Limb (tissue), 2 donors: ENCODE measurements around the gene ERC2.

Experiments
- DNase-seq, 2 donors: peaks; one replicate each; pipeline ENCODE4 v3.0.0-alpha.2; 2016; ENCODE audit errors: extremely low spot score in 2 of 2

Gene ERC2

GRCh38 chr3:55718074-55718473 lies 750.2 kb downstream of the ERC2 start:
- no peak for DNase-seq

DNA sequence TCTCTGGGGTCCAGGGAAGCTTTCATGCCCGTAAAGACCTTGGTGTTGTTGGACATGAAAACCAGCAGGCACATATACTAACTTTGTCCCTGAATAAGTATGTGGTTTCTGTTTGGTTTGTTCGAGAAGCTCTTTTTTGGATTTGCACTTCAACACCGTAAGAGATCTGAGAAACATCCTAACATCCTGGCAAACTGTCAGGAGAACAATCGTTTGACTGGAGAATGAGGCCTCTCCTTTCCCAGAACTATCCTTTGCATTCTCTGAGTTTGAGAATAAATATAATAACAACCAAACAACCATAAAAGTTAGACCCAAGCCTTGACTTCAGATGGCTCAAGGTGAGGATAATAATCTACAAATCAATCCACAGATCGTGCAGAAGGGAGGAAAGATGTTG lies 750.8 kb downstream of the ERC2 start:
- DNase-seq, result no peak

GRCh38 chr3:55716611-55717225 lies 751.5 kb downstream of the ERC2 start:
- DNase-seq, result no peak

- DNase-seq, result no peak
Observed at GRCh38 chr3:55716044-55716443, 752.2 kb downstream of the ERC2 start.

DNA sequence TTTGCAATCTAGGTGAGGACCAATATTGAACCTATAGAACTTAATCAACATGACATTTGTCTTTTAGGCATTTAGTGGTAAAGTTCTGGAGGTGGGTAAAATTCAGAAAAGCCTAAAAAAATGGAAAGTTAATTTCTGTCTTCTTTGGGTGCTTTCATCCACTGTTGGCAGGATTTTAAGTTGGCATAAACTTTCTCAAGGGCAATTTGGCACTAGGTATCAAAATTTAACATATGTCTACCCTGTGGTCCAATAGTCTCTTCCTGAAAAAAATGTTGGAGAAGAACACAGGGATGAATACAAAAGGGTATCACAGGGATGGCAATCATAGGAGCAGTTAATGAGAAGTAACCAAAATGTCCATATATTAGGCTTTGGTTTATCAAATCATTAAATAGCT lies 754.2 kb downstream of the ERC2 start:
- no peak for DNase-seq

GRCh38 chr3:55711646-55712045 lies 756.6 kb downstream of the ERC2 start:
- DNase-seq, result no peak

DNA sequence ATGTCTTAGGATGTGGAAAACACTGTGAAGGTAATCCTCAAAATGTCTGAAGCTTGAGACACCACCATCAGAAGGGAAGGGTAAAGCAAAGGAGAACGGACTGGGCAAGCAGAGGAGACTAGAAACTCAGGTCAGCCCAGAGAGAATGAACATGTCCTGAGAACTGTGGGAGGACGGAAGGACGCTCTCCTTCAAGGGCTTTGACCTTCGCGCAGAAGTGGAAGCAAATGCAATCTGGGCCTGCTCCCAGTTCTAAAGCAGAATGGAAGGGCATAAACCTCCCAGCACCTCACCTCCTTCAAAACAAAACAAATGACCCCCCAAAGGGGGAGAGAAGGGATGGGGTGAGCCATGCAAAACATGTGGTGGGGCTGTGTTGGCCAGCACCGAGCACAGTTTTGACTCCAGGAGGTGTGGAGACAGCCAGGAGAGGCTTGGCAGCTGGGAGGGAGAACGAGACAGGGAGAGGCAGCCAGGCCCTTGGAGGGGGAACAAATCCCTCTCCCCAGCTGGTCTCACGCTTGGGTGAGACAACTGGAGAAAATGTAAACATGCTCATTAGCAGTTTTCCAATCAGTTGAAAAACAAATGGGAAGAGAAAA lies 758.8 kb downstream of the ERC2 start:
- no peak for DNase-seq

- DNase-seq, result no peak
Observed at GRCh38 chr3:55708921-55709320, 759.3 kb downstream of the ERC2 start.

GRCh38 chr3:55708242-55708641 lies 760.0 kb downstream of the ERC2 start:
- no peak for DNase-seq

- no peak for DNase-seq
Observed at GRCh38 chr3:55704521-55704920, 763.7 kb downstream of the ERC2 start.

DNA sequence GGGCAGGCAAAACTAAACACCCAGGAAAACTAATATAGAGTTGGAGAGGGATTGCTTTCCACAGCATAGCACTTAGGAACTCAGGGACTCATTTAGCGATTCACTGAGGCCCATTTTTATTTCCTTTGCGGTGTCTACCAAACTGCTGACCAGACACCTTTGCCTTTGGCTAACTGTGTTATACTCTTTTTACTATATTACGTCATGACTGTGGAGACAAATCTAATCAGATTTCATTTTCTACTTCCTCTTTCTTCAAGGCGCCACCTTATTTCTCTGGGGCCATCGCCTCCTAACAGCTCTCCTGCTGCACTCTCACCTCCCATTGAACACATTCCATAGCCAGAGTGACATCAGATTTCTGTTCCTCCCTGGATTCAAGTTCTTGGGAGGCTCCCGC lies 765.4 kb downstream of the ERC2 start:
- no peak for DNase-seq

DNA sequence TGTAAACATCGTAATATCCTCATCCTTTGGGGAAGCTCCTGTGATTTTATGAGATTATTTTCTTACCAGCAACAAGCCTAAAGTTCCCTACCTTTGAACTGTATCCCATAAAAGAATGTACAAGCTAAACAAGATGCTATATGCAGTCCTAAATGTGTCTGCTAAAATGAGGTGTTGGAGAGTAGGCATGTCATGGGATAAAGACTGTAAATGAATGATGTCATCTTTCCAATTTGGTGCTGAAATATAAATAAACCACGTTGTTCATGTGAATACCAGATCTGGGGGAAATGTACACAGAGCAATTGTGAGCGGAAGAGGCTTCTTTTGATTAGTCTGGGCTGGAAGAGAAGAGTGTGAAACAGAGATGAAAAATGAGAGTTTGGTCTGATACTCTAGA lies 766.3 kb downstream of the ERC2 start:
- DNase-seq, result no peak

DNA sequence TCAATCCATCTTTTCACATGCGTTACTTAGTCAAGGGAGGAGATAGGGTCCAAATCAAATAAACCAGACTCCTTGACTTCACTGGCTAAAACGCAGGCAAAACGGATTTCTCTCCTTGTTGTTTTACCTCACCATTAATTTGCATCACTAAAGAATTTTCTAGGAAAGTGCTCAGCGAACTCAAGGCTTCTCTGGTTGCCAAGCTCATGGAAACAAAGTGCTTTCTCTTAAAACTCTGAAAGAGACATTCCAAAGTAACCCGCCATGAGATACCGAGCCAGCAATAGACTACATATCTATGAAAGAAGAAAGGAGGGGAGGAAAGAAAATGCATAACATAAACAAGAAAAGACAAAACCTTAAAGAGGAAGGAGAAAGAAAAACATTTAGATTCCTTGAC lies 769.4 kb downstream of the ERC2 start:
- no peak for DNase-seq

- DNase-seq, result no peak
Observed at GRCh38 chr3:55697177-55697865, 770.9 kb downstream of the ERC2 start.

DNA sequence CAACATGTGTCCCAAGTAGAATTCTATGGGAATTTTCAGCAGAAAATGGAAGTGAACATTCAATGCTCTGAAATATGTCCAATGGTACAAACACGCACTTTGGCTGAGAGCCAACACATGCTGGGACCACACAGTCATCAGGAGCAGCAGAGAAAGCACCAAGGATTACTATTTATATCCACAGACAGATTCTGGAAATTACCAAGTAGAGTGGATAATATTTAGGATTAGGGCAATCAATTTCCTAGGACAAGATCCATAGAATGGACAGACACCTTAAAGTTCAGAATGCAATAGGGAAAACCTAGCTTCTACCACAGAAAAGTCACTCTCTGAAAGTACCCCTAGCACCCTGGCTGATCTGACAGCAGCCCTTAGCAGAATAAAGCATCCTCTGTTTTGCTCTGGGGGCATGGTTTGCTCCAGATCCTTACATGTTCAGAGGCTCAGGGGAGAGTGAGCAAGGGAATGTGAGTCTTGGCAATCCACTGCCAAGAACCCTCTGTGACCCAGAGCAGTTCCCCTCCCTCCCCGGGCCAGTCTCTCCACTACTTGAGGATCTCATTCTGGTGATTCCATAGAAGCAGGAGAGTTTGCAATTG lies 775.2 kb downstream of the ERC2 start:
- DNase-seq, result peak in 1 of 2 donors; percentile 38

- no peak for DNase-seq
Observed at GRCh38 chr3:55692295-55692956, 775.8 kb downstream of the ERC2 start.

DNA sequence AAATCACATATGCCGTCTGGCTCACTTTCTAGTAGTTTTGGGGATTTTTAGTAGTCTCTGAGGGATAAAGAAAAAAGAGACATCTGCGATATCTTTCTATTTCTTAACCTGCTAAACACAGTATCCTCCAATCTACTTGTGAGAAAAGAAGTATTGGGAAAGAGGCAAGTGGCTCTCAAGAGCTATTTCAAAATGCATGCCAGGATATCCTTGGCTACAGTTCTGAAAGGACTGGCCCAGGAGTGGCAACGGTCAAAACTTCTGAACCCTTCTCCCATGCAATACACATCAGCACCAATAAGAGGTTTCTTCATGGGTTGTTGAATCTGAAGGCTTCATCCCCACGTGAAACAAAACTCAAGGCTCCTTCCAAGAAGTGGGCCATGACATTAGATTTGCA lies 777.1 kb downstream of the ERC2 start:
- DNase-seq, result no peak

- DNase-seq, result no peak
Observed at GRCh38 chr3:55690726-55691125, 777.5 kb downstream of the ERC2 start.

DNA sequence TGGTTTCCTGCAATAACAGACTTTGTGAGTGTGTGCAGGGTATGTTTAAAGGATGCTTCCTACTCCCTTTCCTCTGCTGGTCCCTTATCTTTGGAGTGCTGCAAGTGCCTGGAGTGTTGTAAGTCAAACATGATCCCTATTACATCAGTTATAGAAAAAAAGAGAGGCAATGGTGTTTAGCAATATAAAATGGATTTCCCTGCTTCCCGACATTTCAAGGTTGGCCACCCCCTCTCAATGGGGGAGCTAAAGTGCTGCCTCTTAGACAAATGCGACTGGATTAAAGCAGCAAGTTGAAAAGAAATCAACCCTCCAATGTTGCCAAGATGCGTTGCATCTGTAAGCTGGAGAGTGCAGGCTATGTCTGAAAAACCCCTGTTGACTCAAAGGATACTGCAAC lies 778.1 kb downstream of the ERC2 start:
- DNase-seq, result no peak

- DNase-seq, result no peak
Observed at GRCh38 chr3:55688154-55688553, 780.1 kb downstream of the ERC2 start.

DNA sequence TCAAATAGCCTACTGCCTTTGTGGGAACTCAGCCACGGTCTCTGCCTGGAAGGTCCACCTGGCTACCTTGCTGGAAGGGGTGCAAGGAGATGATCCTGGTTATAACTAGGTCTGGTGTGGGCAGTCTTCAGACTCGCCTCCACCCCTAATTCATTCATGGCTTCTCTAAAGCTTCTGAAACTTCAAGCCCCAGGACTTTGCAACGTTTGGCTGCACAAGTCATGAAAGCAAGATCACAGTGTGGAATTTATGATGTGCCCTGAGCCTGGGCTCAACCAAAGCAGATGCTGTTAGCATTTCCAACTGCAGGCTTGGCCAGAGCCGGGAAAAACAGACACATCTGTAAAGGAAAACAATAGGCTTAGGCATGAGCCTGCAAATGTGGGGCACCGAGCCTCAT lies 780.7 kb downstream of the ERC2 start:
- no peak for DNase-seq
